Stimulated activated CD8-positive, alpha-beta memory T cell treated with anti-CD3 and anti-CD28 coated beads, Interleukin-12 subunit alpha, Interleukin-12 subunit beta, amount 100 ng/mL, for 24 hours (primary cell): ENCODE results near the gene INSYN2A.

Experiments used
- DNase-seq: peaks from one replicate; pipeline ENCODE4 v3.0.0-alpha.2; 2020; ENCODE audit errors: extremely low read depth

INSYN2A gene

DNA sequence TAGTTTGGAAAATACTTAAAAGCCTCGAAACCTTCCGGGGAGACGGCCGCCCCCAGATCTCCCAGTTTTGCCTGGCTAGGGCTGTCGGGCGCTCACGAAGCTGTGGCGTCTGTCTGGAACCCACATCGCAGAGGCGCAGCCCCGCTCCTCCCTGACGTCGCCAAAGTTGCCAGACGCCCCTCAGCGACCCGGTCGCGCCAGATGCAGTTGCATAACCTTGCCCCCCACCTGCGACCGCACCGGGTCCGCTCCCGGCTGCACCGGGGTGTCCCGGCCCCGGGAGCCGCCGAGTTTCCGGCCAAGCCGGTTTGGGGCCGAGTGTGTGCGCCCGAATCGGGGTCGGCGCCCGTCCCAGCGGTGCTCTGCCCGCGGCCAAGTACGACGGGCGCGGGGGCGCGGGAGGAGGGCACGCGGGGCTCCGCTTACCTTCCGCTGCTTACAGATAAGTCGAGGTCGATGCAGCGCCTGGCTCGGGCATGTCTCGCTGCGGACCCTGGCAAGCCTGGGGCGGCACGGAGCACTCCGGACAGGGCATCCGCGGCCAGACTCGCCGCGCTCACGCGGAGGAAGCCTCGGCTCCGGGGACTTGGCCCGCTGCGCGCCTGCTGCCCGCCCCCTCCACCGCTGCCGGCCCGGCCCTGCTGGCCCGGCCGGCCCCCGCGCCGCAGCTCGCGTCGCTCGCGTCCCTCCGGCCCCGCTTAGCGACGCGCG lies 665 bp downstream of the INSYN2A start:
- no peak for DNase-seq

DNA sequence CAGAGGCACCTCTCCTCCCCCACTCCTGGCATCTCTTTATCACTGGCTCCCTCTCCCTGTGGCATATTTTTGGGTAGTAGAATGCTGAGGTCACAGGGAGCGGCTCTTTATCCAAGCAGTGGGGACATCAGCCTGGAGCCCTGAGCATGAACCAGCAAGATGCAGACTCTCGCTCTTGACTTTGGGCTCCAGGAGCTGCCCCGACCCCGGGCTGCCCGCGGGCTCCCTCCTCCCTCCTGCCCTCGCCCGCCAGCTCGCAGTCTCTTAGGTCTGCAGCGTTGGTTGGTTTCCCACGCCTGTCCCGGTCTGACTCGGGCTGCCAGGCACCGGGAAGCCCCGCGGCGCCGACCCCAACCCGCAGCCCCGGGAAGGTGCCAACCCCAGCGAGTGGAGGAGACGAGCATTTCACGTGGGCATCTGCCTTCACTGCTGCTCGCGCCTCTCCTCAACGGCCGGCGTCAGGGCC lies 1.3 kb downstream of the INSYN2A start:
- no peak for DNase-seq

- no peak for DNase-seq
Measured at GRCh38 chr10:127194599-127194998, 1.8 kb downstream of the INSYN2A start.

DNA sequence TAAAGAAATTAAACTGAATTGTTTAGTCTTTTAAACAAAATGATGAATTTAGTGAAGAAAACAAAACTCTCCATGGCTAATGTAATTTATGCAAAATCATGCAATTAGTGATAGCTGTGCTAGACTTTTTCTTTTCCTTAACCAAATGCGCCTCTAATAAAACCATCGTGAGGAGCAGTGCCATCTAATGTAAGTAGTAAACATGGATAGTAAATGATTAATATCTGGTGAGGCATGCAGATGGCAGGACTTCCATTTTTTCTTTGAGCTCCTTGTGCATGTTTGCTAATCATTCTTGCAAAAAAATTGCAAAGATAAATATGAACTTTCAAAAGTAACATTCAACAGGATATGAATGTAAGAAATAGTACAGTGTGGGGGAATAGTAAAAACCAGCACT lies 2.3 kb downstream of the INSYN2A start:
- no peak for DNase-seq

DNA sequence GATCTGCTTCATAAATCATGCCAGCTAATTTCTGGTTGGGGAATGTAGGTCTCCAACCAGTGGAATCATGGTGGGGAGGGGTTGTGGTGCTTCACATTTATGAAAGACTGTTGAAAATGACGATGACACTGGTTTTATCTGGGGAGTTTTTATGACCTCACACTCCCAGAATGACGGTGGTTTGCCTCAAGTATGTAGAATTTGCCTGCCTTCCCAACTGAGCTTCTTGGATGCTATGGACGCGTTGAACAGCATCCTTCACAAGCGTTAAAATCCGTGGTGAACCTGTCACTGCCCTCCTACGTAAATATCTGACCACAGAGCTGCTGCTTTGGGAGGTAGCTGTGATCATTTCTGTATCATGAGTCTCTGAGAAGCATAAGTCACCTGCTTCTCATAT lies 3.3 kb downstream of the INSYN2A start:
- no peak for DNase-seq

DNA sequence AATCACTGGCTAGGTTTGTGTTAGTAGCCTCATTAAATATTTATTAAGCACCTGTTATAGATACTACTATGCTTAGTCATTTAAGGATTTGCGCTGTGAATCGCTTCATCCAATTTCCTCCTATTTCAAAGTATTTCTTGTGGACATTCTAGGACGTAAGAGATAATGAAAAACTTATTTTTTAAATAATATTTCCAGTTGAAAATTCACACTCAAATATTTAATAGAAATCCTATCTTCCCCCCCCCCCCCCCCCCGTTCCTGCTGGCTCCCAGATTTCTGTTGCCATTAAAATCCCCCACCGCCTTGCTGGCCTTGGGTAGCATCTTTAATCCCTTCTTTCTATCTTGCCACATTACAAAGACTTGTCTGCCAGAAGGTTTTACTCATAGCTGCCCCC lies 6.0 kb downstream of the INSYN2A start:
- DNase-seq: no peak

- no peak for DNase-seq
Measured at GRCh38 chr10:127189226-127189625, 7.2 kb downstream of the INSYN2A start.

- DNase-seq: no peak
Measured at GRCh38 chr10:127186813-127187212, 9.6 kb downstream of the INSYN2A start.

- DNase-seq: no peak
Measured at GRCh38 chr10:127184582-127184981, 11.8 kb downstream of the INSYN2A start.

DNA sequence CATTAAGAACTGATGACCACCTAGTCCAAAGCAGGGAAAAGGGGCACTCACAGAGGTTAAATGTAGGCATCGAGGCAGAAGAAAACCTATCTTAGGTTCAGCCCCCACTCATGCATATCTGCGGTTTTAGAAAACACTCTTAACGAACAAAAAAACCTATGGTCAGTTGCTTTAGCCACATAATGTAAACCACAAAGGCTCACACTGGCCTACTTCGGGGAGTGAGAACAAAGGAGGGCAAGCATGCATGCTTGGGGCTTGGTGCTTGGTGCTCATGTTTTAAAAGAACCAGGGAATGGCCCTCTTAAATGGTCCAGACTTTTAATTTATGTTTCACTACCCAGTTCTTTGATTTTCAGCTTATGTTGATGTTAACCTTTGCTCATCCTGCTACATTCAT lies 14.2 kb downstream of the INSYN2A start:
- no peak for DNase-seq

DNA sequence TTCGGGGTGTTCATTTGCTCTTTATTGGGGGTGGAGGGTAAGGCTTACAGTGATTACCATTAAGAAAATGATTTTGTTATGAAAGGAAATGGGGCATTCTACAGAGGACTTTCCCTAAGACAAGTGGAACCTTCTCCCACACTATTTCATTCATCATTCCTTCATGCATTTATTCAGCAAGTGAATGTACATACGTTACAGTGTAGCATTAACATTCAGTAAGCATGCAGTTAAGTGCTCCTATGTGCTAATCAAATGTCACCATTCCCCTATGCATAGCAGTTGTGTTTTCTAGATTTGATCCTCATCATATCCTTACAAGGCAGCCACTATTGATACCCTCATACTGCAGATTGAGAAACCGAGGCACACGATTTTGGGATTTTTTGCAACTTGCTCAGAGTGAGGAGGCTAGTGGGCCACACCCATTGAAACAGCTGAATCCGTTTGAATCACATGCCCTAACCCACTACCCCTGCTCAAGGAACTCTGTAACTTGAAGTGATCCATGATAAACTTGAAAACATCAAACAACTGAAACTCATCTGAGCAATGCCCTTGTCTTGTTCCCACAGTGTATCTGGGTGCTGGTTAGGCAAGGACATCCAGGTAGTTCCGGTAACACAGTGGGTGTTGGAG lies 16.7 kb downstream of the INSYN2A start:
- DNase-seq: no peak

DNA sequence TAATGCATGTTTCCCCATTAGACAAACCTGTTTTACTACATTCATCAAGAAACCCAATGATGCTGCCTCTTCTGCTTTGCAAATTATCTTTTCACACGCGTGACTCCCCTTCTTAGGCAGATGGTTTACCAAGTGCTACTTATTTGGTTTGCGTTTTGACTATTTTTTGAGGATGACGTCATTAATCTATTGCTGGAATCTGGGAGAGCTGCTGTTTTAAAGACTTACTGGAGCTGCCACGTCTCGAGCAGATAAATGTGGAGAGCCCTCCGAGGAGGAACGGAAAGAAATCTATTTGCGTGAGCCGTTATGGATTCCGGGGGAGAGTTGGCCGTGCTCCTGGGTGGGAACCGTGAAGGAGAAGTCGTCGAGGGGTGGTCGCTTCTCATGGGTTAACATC lies 19.7 kb downstream of the INSYN2A start:
- DNase-seq: no peak

DNA sequence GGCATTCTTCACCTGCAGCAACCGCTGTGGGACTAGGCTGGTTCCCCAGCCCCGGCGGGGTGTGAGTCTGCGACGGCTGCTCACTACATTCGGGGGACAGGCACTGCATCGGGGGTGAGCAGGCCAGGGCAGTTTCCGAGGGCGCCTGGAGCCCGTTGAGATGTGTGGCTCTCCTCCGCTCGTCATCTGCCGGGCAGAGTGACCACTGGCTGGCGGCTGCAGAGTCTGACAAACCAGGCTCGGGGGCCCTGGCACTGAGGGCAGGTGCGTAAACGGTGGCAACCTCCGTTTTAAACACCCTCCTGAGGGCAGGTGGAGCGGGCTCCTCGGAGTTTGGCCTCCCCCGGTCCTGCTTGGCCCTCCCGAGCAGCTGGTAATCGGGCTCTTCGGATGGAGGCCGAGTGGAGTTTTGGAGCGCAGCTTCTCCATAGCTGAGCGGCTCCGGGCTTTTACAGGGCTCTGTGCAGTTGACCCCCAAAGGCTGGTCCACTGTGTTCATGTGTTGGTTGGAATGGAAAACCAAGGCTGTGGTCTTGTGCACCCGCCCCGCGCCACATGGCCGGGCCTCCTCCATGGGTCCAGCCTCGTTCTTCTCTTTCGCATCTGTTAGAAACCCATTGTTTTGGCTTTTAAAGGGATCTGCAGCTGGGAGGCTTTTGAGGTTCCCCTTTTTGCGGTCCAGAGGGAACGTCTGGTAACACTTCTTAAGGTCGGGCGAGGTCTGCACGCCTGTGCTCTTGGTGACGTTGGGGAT lies 20.9 kb downstream of the INSYN2A start:
- no peak for DNase-seq

DNA sequence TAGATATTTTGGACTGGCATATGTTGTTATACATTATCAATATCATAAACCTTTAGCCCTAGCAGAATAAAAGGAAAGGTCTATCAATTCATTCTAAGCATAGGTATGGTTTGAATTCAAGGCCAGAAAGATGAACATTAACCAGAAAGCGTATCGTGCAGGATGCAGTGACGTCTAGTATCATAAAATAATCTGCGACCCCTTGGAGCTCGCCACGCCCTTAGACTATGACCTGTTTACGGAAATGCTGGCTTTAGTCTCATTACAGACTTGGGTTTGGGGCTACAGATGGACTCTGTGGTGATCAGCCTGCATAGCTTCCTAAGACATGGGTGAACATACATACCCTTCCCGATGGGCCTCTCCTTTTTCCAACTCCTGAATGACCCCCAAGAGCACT lies 21.5 kb downstream of the INSYN2A start:
- DNase-seq: no peak

DNA sequence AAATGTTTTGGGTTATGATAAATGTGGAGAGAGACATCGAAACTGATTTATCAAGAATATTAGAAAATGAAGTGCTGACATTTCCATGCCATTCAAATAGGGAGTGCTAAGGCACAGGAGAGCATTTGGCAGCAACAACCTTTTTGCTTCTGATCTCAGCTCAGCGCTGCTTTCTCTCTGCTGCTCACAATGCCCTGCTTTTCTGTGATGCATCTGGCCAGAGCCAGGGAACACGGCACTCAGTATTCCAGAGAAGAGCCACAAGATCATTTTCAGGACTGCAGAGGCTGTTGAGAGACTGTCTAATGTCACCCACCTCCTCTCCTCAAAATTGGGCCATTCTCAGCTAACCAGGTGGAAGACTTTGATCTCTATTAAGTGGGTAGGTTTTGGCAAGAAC lies 28.1 kb downstream of the INSYN2A start:
- DNase-seq: no peak

GRCh38 chr10:127162841-127163240 lies 33.5 kb downstream of the INSYN2A start:
- no peak for DNase-seq

DNA sequence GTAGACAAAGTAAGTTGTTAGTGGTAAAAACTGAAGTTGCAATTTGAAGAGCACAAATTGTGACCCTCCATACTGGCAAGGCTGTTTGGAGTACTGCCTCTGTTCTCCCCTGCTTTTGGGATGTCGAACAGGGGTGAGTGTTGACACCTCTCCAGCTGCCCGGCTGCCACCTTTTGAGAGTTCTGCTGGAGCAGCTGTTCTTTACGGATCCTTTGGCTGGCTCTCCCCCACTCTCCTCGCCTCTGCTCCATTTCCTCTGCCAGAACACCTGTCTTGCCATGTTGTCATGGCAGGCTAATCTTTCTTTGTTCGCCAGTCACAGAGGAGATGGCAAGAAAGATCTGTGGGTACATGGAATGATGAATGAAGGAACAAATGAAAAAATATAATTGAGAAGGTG lies 34.9 kb downstream of the INSYN2A start:
- no peak for DNase-seq

DNA sequence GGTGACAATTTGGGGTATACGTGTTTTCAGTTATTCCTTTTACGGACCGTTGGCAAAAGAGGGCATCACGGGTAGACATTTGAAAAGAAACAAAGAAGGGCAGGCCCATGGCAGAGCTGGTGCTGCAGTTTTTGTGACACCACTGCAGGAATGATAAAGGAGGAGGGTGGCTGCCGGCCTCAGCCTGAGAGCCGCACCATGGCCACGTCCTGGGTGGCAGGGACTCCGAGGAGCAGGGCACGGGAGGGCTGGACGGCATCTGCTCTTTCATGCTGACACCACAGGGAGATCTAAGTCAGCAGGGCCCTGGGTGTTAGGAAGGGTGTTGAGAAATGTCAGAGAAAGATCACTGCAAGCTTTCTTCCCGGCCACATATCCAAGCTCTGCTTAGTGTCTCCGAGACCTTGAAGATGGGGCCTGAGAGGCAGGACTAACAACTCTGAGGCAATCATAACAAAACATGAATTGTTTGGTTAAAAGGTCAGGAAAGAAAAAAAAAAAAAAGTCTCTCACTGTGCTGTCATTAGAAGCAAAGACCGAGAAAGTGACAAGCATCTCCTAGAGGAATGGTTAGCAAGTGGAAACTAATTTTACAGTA lies 36.6 kb downstream of the INSYN2A start:
- DNase-seq: no peak

GRCh38 chr10:127158662-127159061 lies 37.7 kb downstream of the INSYN2A start:
- DNase-seq: no peak

DNA sequence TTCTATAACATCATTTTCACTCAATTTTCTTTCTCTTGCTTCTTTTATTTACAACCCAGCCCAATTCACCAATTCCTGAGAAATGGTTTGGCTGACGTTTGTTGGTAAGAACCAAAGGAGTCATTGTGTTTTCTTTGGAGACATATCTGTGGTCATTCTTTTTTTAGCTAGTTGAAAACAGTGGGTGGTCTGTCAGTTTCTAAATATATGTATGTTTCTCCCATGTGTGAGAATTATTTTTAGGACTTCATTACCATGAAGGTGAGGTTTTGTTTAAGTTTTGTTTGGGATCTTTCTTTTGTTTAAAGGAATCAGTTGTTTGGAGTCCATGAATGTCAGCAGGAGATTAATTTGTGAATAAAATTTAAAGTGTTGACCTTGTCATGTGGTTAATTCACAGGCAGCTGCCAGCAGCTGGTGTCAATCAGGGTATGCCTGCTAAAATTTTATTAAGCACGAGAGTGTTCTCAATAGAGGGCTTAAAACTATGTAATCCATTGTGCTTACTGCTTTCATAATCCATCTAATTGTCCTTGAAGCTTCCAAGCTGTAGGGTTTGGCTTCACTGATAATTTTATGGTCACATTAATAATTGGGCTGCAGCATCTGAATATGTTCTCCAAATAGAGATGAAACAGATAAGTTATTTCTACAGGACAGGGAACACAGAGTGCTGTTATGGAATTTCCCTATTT lies 38.7 kb downstream of the INSYN2A start:
- DNase-seq: no peak

GRCh38 chr10:127157089-127157488 lies 39.3 kb downstream of the INSYN2A start:
- DNase-seq: no peak
